GM23338 (cell line): ENCODE measurements around the gene FGF11. TPM values are rescaled to one million over a fixed set of nuclear protein-coding genes. Genes with fewer than 3 reads are reported as not detected.

ENCODE experiments used
- ATAC-seq: fragments of 200-7000 bp; cut with Tn5 transposase; 3 replicates; pipeline ENCODE4 v1.9.1; 2020
- DNase-seq: peaks from one replicate; pipeline ENCODE4 v3.0.0-alpha.2; 2015; ENCODE audit warnings: low spot score
- H2AFZ ChIP-seq: fragments of 200-600 bp; sonication (generic); 2 replicates; pipeline ENCODE4 v1.8.0; 2016; ENCODE audit warnings: antibody characterized with exemption, mild to moderate bottlenecking, moderate library complexity
- H3F3A ChIP-seq: fragments of 200-600 bp; sonication (generic); replicated peaks from 2 replicates; pipeline ENCODE4 v1.8.0; 2017; ENCODE audit warnings: antibody characterized with exemption, mixed run types, low read depth
- H3K27ac ChIP-seq: fragments of 200-600 bp; sonication (generic); 2 replicates; pipeline ENCODE4 v1.6.1; 2016; ENCODE audit warnings: low read depth
- H3K27me3 ChIP-seq: fragments of 200-600 bp; sonication (generic); 2 replicates; pipeline ENCODE4 v1.8.0; 2016; ENCODE audit warnings: mild to moderate bottlenecking, mixed run types, moderate library complexity; ENCODE audit not compliant: insufficient read depth
- H3K36me3 ChIP-seq: fragments of 200-600 bp; sonication (generic); 2 replicates; pipeline ENCODE4 v1.8.0; 2016; ENCODE audit warnings: mild to moderate bottlenecking; ENCODE audit not compliant: insufficient read depth
- H3K4me1 ChIP-seq: fragments of 200-600 bp; sonication (generic); 2 replicates; pipeline ENCODE4 v1.8.0; 2016; ENCODE audit warnings: mild to moderate bottlenecking, moderate library complexity; ENCODE audit not compliant: insufficient read depth
- H3K4me2 ChIP-seq: fragments of 200-600 bp; sonication (generic); 2 replicates; pipeline ENCODE4 v1.7.1; 2017; ENCODE audit warnings: mixed run types
- H3K4me3 ChIP-seq: fragments of 200-600 bp; sonication (generic); 2 replicates; pipeline ENCODE4 v1.6.1; 2016; ENCODE audit warnings: mixed run types
- H3K79me2 ChIP-seq: fragments of 200-600 bp; sonication (generic); replicated peaks from 2 replicates; pipeline ENCODE4 v1.8.0; 2017; ENCODE audit warnings: mild to moderate bottlenecking; ENCODE audit not compliant: insufficient read depth
- H3K9me2 ChIP-seq: fragments of 200-600 bp; sonication (generic); 2 replicates; pipeline ENCODE4 v1.8.0; 2017; ENCODE audit not compliant: insufficient read depth
- H4K20me1 ChIP-seq: fragments of 200-600 bp; sonication (generic); replicated peaks from 2 replicates; pipeline ENCODE4 v1.8.0; 2017; ENCODE audit warnings: mild to moderate bottlenecking; ENCODE audit not compliant: insufficient read depth
- H3K27ac Mint-ChIP-seq: 2 replicates; pipeline ENCODE4 v1.8.0; 2020; ENCODE audit warnings: inconsistent platforms, mild to moderate bottlenecking, moderate library complexity, mixed read lengths
- H3K27me3 Mint-ChIP-seq: 3 replicates; pipeline ENCODE4 v1.8.0; 2022; ENCODE audit warnings: low read depth, mild to moderate bottlenecking, moderate library complexity, mixed read lengths, inconsistent platforms; ENCODE audit not compliant: insufficient read depth, poor library complexity
- H3K36me3 Mint-ChIP-seq: 3 replicates; pipeline ENCODE4 v1.8.0; 2021; ENCODE audit warnings: low read depth, mild to moderate bottlenecking, inconsistent platforms, moderate library complexity, mixed read lengths
- H3K4me1 Mint-ChIP-seq: 3 replicates; pipeline ENCODE4 v1.8.0; 2020; ENCODE audit warnings: mild to moderate bottlenecking, inconsistent platforms, mixed read lengths
- H3K4me3 Mint-ChIP-seq: 3 replicates; pipeline ENCODE4 v1.8.0; 2021; ENCODE audit warnings: moderate library complexity, mild to moderate bottlenecking, inconsistent platforms, mixed read lengths
- H3K9me3 Mint-ChIP-seq: 3 replicates; pipeline ENCODE4 v1.8.0; 2020; ENCODE audit warnings: moderate library complexity, mild to moderate bottlenecking, inconsistent platforms, mixed read lengths
- CREB1 ChIP-seq: fragments of 250-450 bp; sonication (Bioruptor Pico); IDR thresholded peaks from 2 replicates; pipeline ENCODE4 v1.5.0; 2020; ENCODE audit warnings: low read depth, mild to moderate bottlenecking, moderate library complexity
- ETS1 ChIP-seq: IDR thresholded peaks from 2 replicates; pipeline ENCODE4 v1.6.1; 2016; ENCODE audit warnings: antibody characterized with exemption
- EZH2 ChIP-seq: fragments of 200-600 bp; sonication (generic); IDR thresholded peaks from one replicate; pipeline ENCODE4 v1.8.0; 2017; ENCODE audit warnings: antibody characterized with exemption, mild to moderate bottlenecking, low read depth; ENCODE audit not compliant: unreplicated experiment
- EZH2phosphoT487 ChIP-seq: fragments of 200-600 bp; sonication (generic); IDR thresholded peaks from one replicate; pipeline ENCODE4 v1.8.1; 2018; ENCODE audit warnings: antibody characterized with exemption; ENCODE audit not compliant: unreplicated experiment
- JUNB ChIP-seq: IDR thresholded peaks from one replicate; pipeline ENCODE4 v1.6.1; 2016; ENCODE audit warnings: antibody characterized with exemption; ENCODE audit not compliant: unreplicated experiment
- NANOG ChIP-seq: IDR thresholded peaks from 2 replicates; pipeline ENCODE4 v1.6.1; 2016; ENCODE audit warnings: antibody characterized with exemption, borderline replicate concordance
- POLR2AphosphoS5 ChIP-seq: IDR thresholded peaks from 2 replicates; pipeline ENCODE4 v1.6.1; 2016; ENCODE audit warnings: antibody characterized with exemption, low read depth
- STAT1 ChIP-seq: IDR thresholded peaks from one replicate; pipeline ENCODE4 v1.6.1; 2016; ENCODE audit warnings: antibody characterized with exemption; ENCODE audit not compliant: unreplicated experiment
- ZNF114 ChIP-seq: fragments of 250-450 bp; sonication (Bioruptor Pico); IDR thresholded peaks from 2 replicates; pipeline ENCODE4 v1.5.0; 2020; ENCODE audit warnings: mild to moderate bottlenecking, moderate library complexity
- ZNF331 ChIP-seq: fragments of 250-450 bp; sonication (Bioruptor Pico); IDR thresholded peaks from 2 replicates; pipeline ENCODE4 v1.5.0; 2020; ENCODE audit warnings: low read depth, mild to moderate bottlenecking, moderate library complexity
- ZNF462 ChIP-seq: fragments of 250-450 bp; sonication (Bioruptor Pico); IDR thresholded peaks from 2 replicates; pipeline ENCODE4 v1.5.0; 2020; ENCODE audit warnings: mild to moderate bottlenecking, moderate library complexity
- polyA plus RNA-seq: library from polyadenylated mRNA; unstranded; fragments of >200 nt; fragmentation: Nextera tagmentation; extraction: Ambion mirVana; gene quantifications from 2 replicates; pipeline ENCODE4 v1.2.1, GENCODE V29; 2016
- total RNA-seq: library from RNA; depleted of rRNA; stranded (reverse); fragments of >200 nt; shearing (Covaris generic); gene quantifications from 2 replicates; pipeline ENCODE4 v1.2.3, GENCODE V29; 2014
- TF ChIP-seq, protein P1 (sequence below), 2 experiments: fragments of 200-600 bp in 1 of 2; sonication (generic) in 1 of 2; conservative IDR thresholded peaks; 2 replicates each; pipeline versions ENCODE4 v1.5.1 to v1.6.1; 2016 to 2017; ENCODE audit warnings: antibody characterized with exemption in 2 of 2, low read depth in 2 of 2, mild to moderate bottlenecking in 2 of 2, moderate library complexity in 1 of 2
- TF ChIP-seq, protein P2 (sequence below): IDR thresholded peaks from one replicate; pipeline ENCODE4 v1.6.1; 2018; ENCODE audit warnings: antibody characterized with exemption; ENCODE audit not compliant: unreplicated experiment

The FGF11 gene
- total and polyA plus RNA-seq, 2 experiments from 2014 or later: 11.1 to 16.6 TPM

DNA sequence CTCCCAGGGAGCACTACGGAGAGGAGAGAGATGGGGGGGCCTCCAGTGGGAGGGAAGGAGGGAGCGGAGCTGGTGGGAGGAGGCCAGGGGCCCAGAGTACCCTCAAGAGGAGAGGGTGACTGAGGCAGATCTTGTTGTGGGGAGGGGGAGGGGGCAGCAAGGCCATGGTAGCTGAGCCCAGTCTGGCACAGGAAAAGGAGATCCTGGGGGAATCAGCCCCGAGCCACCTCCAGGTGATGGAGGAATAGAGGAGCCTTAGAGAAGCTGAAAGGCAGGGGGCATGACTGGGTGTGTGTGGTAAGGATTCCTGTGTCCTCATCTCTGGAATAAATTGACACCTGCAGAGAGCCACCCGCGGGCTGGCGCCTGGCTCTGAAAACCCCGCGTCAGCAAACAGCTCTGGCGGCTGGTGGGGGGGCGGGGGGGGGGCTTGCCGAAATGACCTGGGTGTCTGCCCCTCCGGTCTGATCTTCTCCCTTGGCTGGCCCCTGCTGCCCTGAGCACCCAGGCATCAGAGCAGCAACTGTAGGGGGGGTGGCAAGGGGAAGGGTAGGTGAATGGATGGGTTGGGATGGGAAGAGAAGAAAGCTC lies 33.0 kb upstream of the FGF11 start:
- H3K79me2 ChIP-seq: peaks cover 14% of the 10 kb centered on the region
- Mint-ChIP-seq H3K27me3 (peaks cover 18% of the 10 kb centered on the region), H3K4me3 (peak overlapping the region; percentile 93), H3K4me1 (peaks cover 28% of the 10 kb centered on the region), H3K27ac (no peak overlapping the region), H3K9me3 (no peaks in the 10 kb centered on the region), H3K36me3 (peaks cover 26% of the 10 kb centered on the region)
- H4K20me1 ChIP-seq: peaks cover 8% of the 10 kb centered on the region
- peaks cover 28% of the 10 kb centered on the region for H3K4me1 ChIP-seq
- H3K4me2 ChIP-seq: peak overlapping the region; percentile 99
- H3F3A ChIP-seq: peaks cover 24% of the 10 kb centered on the region
- no peak overlapping the region for H2AFZ ChIP-seq
- TF ChIP-seq ZNF114 (CRISPR knock-in tag): no peak
- TF ChIP-seq ETS1: no peak
- no peak for TF ChIP-seq JUNB
- no peak for TF ChIP-seq NANOG
- TF ChIP-seq STAT1: no peak
- TF ChIP-seq ZNF462 (CRISPR knock-in tag): no peak
- no peak for TF ChIP-seq ZNF331 (CRISPR knock-in tag)
- no peak for TF ChIP-seq CREB1 (CRISPR knock-in tag)
- TF ChIP-seq EZH2: no peak
- TF ChIP-seq, protein P1, sequence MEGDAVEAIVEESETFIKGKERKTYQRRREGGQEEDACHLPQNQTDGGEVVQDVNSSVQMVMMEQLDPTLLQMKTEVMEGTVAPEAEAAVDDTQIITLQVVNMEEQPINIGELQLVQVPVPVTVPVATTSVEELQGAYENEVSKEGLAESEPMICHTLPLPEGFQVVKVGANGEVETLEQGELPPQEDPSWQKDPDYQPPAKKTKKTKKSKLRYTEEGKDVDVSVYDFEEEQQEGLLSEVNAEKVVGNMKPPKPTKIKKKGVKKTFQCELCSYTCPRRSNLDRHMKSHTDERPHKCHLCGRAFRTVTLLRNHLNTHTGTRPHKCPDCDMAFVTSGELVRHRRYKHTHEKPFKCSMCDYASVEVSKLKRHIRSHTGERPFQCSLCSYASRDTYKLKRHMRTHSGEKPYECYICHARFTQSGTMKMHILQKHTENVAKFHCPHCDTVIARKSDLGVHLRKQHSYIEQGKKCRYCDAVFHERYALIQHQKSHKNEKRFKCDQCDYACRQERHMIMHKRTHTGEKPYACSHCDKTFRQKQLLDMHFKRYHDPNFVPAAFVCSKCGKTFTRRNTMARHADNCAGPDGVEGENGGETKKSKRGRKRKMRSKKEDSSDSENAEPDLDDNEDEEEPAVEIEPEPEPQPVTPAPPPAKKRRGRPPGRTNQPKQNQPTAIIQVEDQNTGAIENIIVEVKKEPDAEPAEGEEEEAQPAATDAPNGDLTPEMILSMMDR (conservative IDR thresholded peaks at IDR 0.05; ENCODE audit: low read depth in 2 of 2): no peak
- no peak for TF ChIP-seq EZH2phosphoT487
- no peak for TF ChIP-seq POLR2AphosphoS5
- TF ChIP-seq, protein P2, sequence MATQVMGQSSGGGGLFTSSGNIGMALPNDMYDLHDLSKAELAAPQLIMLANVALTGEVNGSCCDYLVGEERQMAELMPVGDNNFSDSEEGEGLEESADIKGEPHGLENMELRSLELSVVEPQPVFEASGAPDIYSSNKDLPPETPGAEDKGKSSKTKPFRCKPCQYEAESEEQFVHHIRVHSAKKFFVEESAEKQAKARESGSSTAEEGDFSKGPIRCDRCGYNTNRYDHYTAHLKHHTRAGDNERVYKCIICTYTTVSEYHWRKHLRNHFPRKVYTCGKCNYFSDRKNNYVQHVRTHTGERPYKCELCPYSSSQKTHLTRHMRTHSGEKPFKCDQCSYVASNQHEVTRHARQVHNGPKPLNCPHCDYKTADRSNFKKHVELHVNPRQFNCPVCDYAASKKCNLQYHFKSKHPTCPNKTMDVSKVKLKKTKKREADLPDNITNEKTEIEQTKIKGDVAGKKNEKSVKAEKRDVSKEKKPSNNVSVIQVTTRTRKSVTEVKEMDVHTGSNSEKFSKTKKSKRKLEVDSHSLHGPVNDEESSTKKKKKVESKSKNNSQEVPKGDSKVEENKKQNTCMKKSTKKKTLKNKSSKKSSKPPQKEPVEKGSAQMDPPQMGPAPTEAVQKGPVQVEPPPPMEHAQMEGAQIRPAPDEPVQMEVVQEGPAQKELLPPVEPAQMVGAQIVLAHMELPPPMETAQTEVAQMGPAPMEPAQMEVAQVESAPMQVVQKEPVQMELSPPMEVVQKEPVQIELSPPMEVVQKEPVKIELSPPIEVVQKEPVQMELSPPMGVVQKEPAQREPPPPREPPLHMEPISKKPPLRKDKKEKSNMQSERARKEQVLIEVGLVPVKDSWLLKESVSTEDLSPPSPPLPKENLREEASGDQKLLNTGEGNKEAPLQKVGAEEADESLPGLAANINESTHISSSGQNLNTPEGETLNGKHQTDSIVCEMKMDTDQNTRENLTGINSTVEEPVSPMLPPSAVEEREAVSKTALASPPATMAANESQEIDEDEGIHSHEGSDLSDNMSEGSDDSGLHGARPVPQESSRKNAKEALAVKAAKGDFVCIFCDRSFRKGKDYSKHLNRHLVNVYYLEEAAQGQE: no peak
- H3K9me2 ChIP-seq: no peaks in the 10 kb centered on the region
- no peak overlapping the region for H3K27ac ChIP-seq
- peak; percentile 56 for DNase-seq
- ATAC-seq: no peak
- H3K36me3 ChIP-seq: peaks cover 3% of the 10 kb centered on the region; the same call in 1 of the 2 replicates
- H3K27me3 ChIP-seq: no peaks in the 10 kb centered on the region
- peak overlapping the region; percentile 90 for H3K4me3 ChIP-seq
